Stimulated activated naive CD8-positive, alpha-beta T cell treated with anti-CD3 and anti-CD28 coated beads, Interleukin-15, Interleukin-2, amounts not matched to agents 100 ng/mL and 50 ng/mL, for 24 hours (primary cell): ENCODE data around the gene AKAP12.

Source experiments
- H3K27ac Mint-ChIP-seq: one replicate; pipeline ENCODE4 v1.8.0; 2021; ENCODE audit warnings: mild to moderate bottlenecking, mixed read lengths
- H3K27me3 Mint-ChIP-seq: one replicate; pipeline ENCODE4 v1.8.0; 2021; ENCODE audit warnings: mixed read lengths
- H3K36me3 Mint-ChIP-seq: one replicate; pipeline ENCODE4 v1.8.0; 2021; ENCODE audit warnings: low read depth, mixed read lengths
- H3K4me1 Mint-ChIP-seq: one replicate; pipeline ENCODE4 v1.8.0; 2021; ENCODE audit warnings: low read depth, mixed read lengths
- H3K4me3 Mint-ChIP-seq: one replicate; pipeline ENCODE4 v1.8.0; 2021; ENCODE audit warnings: mild to moderate bottlenecking, mixed read lengths
- H3K9me3 Mint-ChIP-seq: one replicate; pipeline ENCODE4 v1.8.0; 2021; ENCODE audit warnings: mixed read lengths

Gene AKAP12

GRCh38 chr6:151285122-151285521 is 45.4 kb downstream of the AKAP12 start:
- Mint-ChIP-seq H3K27me3 (peaks cover 38% of the 10 kb centered on the region), H3K9me3 (no peaks in the 10 kb centered on the region), H3K4me1 (peaks cover 26% of the 10 kb centered on the region), H3K4me3 (no peak overlapping the region), H3K36me3 (no peaks in the 10 kb centered on the region), H3K27ac (no peak overlapping the region)

DNA sequence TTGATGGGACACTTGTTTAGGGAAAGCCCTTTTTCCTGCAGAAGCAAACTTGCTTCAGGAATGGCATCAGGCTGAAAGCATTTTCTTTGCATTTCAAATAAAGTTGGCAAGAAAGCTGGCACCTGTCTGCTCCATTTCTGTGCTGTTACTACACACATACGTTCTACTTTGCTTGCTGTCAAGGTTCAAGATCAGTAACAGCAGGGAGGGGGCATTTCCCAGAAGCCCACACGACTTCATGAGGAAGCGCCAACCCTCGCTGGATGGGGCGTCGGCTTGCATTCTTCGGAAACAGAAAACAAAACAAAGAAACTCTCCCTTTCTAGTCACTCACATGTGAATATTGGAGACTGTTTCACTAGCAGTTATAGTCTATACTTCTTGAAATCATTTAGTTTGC is 46.4 kb downstream of the AKAP12 start:
- peaks cover 33% of the 10 kb centered on the region for H3K4me1 Mint-ChIP-seq
- H3K27me3 Mint-ChIP-seq: peaks cover 37% of the 10 kb centered on the region
- H3K4me3 Mint-ChIP-seq: no peak overlapping the region
- no peaks in the 10 kb centered on the region for H3K9me3 Mint-ChIP-seq
- H3K27ac Mint-ChIP-seq: no peak overlapping the region
- no peaks in the 10 kb centered on the region for H3K36me3 Mint-ChIP-seq

DNA sequence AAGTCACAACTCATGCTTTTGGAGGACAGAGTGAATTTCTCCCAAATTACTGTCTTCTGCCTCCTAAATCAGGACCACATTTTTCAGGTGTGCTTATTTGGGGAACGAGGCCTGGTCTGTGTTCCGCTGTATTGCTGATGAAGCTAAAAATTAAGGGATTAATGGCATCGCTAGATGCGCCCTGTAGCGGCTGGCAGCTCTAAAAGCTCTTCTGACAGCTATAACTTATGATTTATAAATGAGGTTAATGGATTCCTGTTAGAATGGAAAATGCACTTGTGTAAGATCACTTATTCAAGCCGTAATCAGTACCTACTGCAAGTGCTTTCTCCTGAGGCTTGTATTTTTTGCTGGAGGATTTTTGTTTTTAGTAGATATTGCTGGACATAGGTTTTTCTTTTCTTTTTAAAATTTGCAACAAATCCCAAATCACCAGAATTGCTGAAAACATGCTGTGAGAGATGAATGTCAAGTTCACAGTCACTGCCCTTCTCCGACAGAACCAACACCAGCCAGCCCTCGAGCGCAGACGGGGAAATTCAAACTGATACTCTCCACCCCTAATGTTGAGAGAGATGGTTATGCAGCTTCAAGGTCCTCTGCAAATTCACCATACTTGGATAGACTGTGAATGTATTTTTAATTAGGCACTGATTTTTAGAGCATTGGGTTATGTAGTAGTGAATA is 49.1 kb downstream of the AKAP12 start:
- H3K4me3 Mint-ChIP-seq: no peak overlapping the region
- H3K27me3 Mint-ChIP-seq: peaks cover 38% of the 10 kb centered on the region
- no peaks in the 10 kb centered on the region for H3K36me3 Mint-ChIP-seq
- no peaks in the 10 kb centered on the region for H3K9me3 Mint-ChIP-seq
- H3K27ac Mint-ChIP-seq: peak overlapping the region; percentile 26
- H3K4me1 Mint-ChIP-seq: peaks cover 33% of the 10 kb centered on the region

DNA sequence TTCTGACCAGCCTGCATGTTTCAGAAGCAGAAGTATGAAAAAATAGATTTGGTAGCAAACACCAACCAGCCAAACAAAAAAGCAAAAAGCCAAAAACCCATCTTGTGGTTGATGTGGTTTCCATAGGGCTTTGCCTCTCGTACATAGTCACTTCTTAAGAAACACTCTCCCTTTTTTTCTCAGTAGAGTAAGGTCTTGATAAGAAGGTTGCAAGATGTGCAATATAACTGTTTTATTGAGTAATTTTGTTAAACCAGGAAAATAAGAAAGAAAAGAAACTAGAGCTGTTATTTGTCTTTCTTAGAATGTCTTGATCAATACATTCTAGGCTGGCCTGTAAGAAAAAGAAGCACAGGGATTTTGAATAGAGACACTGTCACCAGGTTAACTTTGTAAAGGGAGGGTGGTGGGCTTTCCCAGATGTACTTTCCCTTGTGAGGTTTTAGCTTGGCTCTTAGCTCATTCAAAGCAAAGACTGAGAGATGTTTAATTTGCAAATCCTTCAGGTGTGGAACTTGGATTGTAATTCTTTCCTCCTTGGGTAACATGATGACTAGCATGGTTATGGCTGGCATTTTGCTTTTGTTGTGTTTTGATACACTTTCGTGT is 49.7 kb downstream of the AKAP12 start:
- Mint-ChIP-seq H3K27ac (peak overlapping the region; percentile 26), H3K4me1 (peaks cover 32% of the 10 kb centered on the region), H3K4me3 (no peak overlapping the region), H3K9me3 (no peaks in the 10 kb centered on the region), H3K36me3 (no peaks in the 10 kb centered on the region), H3K27me3 (peaks cover 39% of the 10 kb centered on the region)

DNA sequence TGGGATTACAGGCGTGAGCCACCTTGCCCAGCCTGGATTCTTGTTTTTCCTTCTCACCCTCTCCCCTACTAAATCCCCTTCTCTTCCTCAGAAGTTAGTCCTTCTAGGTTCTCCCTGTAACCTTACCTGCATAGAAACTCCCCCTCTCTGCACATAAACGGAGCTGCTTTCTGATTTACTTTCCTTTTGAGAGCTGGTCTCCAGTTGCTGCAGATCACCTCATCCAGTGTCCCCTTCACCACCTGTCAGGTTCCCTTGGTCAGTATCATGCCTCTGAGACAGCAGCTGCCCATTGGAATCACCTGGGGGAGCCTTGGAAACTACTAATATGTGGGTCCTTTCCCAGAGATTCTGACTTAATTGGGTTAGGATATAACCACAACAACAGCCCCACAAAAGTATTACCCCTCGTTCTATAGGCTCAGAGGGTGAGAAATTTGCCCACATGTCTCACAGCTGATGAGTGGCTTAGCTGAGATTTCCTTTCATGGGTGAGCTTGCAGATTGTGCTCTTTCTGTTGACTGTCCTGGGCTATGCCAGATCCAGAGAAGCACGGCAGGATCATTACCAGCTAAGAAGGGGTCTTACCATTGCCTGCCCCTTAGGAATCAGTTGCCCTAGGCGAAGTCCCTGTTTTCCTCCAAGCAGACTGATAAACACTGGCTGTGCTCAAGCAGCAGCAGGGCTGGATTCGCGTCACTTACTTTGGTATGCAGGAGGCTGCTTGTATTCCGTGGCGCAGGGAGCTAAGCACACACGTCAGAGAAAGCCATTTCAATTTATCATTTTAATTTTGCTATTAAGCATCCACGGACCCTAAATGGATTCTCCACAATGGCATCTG is 51.3 kb downstream of the AKAP12 start:
- peaks cover 21% of the 10 kb centered on the region for H3K4me1 Mint-ChIP-seq
- no peak overlapping the region for H3K27ac Mint-ChIP-seq
- peaks cover 43% of the 10 kb centered on the region for H3K27me3 Mint-ChIP-seq

GRCh38 chr6:151291722-151292059 is 51.9 kb downstream of the AKAP12 start:
- Mint-ChIP-seq H3K4me1 (peaks cover 21% of the 10 kb centered on the region), H3K36me3 (no peaks in the 10 kb centered on the region), H3K27me3 (peaks cover 43% of the 10 kb centered on the region), H3K9me3 (no peaks in the 10 kb centered on the region), H3K4me3 (no peak overlapping the region), H3K27ac (no peak overlapping the region)

More for the DNA sequence above, 51.3 kb downstream of the AKAP12 start:
- no peak overlapping the region for H3K4me3 Mint-ChIP-seq
- no peaks in the 10 kb centered on the region for H3K36me3 Mint-ChIP-seq
- no peaks in the 10 kb centered on the region for H3K9me3 Mint-ChIP-seq

- Mint-ChIP-seq H3K27ac (no peak overlapping the region), H3K4me3 (no peak overlapping the region), H3K36me3 (no peaks in the 10 kb centered on the region), H3K27me3 (peaks cover 42% of the 10 kb centered on the region), H3K4me1 (peaks cover 21% of the 10 kb centered on the region), H3K9me3 (no peaks in the 10 kb centered on the region)
Observed at GRCh38 chr6:151292974-151293687, 53.4 kb downstream of the AKAP12 start.

DNA sequence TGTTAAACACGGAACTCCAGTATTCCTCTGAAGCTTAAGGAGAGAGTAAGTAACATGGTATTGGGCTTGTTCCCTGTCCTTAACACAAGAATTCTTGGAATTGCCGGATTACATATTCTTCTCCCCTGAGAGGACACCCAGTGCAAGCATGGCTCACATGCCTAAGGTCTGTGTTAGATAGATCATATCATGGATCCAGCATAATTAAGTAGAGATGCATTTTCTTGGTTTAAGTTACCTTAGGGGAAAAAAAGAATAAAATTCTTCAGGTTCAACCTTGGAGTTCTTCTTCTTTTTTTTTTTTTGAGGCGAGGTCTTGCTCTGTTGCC is 53.9 kb downstream of the AKAP12 start:
- H3K27ac Mint-ChIP-seq: no peak overlapping the region
- H3K36me3 Mint-ChIP-seq: no peaks in the 10 kb centered on the region
- H3K4me3 Mint-ChIP-seq: no peak overlapping the region
- peaks cover 21% of the 10 kb centered on the region for H3K4me1 Mint-ChIP-seq
- peaks cover 44% of the 10 kb centered on the region for H3K27me3 Mint-ChIP-seq
- no peaks in the 10 kb centered on the region for H3K9me3 Mint-ChIP-seq

- Mint-ChIP-seq H3K4me3 (no peak overlapping the region), H3K36me3 (no peaks in the 10 kb centered on the region), H3K27me3 (peaks cover 40% of the 10 kb centered on the region), H3K27ac (no peak overlapping the region), H3K4me1 (peaks cover 11% of the 10 kb centered on the region), H3K9me3 (no peaks in the 10 kb centered on the region)
Observed at GRCh38 chr6:151294561-151295101, 54.9 kb downstream of the AKAP12 start.

DNA sequence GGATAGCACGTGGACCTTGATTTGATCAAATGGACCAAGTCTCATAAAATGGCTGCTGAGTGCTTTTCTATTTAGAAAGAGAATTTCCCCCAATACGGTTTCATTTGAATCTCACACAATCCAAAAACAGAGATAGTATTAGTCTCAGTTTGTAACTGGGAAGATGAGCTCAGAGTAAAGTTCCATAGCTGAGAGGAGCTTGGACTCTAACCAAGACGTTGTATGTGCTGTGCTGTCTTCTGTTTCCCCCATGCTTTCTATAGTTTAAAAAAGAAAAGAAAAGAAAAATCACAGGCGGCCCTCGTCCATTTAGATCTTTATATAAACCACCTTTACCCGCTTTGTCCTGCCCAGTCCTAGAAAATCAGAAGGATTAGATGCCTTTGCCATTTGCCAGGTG is 58.1 kb downstream of the AKAP12 start:
- H3K27ac Mint-ChIP-seq: no peak overlapping the region
- H3K9me3 Mint-ChIP-seq: no peaks in the 10 kb centered on the region

GRCh38 chr6:151299011-151299410 is 59.2 kb downstream of the AKAP12 start:
- H3K36me3 Mint-ChIP-seq: no peaks in the 10 kb centered on the region
- no peak overlapping the region for H3K4me3 Mint-ChIP-seq
- no peak overlapping the region for H3K27ac Mint-ChIP-seq
- H3K4me1 Mint-ChIP-seq: no peaks in the 10 kb centered on the region
- peaks cover 18% of the 10 kb centered on the region for H3K27me3 Mint-ChIP-seq
- no peaks in the 10 kb centered on the region for H3K9me3 Mint-ChIP-seq

More for the DNA sequence above, 58.1 kb downstream of the AKAP12 start:
- Mint-ChIP-seq H3K27me3 (peaks cover 24% of the 10 kb centered on the region), H3K36me3 (no peaks in the 10 kb centered on the region), H3K4me3 (no peak overlapping the region), H3K4me1 (no peaks in the 10 kb centered on the region)

DNA sequence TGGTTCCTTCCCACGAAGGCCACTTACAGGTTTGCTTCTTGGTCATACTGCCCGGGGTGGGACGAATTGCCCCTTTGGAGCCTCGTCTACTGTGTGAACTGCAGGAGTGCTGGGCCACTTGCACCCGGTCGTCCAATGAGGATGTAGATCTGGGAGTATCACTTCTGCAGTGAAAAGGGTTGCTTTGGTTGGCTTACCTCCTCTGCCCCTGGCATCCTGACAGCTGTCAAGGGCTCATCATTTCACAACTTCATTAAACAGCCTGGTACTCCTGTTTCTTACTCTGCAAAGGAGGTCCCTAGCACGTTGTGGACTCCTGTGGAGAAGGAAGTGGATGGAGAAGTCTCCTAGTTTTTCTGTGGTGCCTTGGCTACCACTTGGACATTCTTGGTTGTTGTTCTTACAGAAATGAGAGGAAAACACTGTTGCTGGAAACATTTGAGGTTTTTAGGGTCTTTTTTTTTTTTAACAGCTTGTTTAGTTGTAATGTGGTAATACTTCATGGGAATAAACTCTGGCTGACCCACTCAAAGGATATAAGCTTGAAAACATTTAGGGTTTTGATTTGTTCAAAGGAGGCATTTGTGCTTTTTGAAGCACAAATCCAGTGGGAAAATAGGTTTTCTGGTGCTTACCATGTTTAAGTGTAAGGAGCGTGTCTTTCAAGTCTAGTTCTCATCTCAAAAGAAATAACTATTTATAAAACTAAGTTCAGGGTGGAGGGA is 60.7 kb downstream of the AKAP12 start:
- Mint-ChIP-seq H3K4me1 (no peaks in the 10 kb centered on the region), H3K9me3 (no peaks in the 10 kb centered on the region), H3K27me3 (peaks cover 8% of the 10 kb centered on the region), H3K36me3 (no peaks in the 10 kb centered on the region), H3K4me3 (no peak overlapping the region), H3K27ac (no peak overlapping the region)

GRCh38 chr6:151301547-151301946 is 61.8 kb downstream of the AKAP12 start:
- H3K4me1 Mint-ChIP-seq: no peaks in the 10 kb centered on the region
- H3K36me3 Mint-ChIP-seq: no peaks in the 10 kb centered on the region
- no peak overlapping the region for H3K4me3 Mint-ChIP-seq
- H3K9me3 Mint-ChIP-seq: no peaks in the 10 kb centered on the region
- no peak overlapping the region for H3K27ac Mint-ChIP-seq
- peaks cover 4% of the 10 kb centered on the region for H3K27me3 Mint-ChIP-seq

GRCh38 chr6:151303231-151303630 is 63.5 kb downstream of the AKAP12 start:
- no peak overlapping the region for H3K27ac Mint-ChIP-seq
- peaks cover 1% of the 10 kb centered on the region for H3K27me3 Mint-ChIP-seq
- no peak overlapping the region for H3K4me3 Mint-ChIP-seq
- H3K36me3 Mint-ChIP-seq: no peaks in the 10 kb centered on the region
- no peaks in the 10 kb centered on the region for H3K4me1 Mint-ChIP-seq
- no peaks in the 10 kb centered on the region for H3K9me3 Mint-ChIP-seq
